Calu3 (cell line): ENCODE measurements around the gene NUB1. TPM values are rescaled to one million over a fixed set of nuclear protein-coding genes. Genes with fewer than 3 reads are reported as not detected.

ENCODE experiments used
- BruUV-seq: library from RNA; stranded (reverse); fragments of 400-500 nt; replicated peaks from 2 replicates; lab custom pipeline; 2021; lab: Mats Ljungman, UMichigan
- CTCF ChIA-PET: fragments of 300-600 bp; sonication (Branson Sonifier 250); formaldehyde crosslinking; loops from one replicate; lab custom pipeline; 2022; ENCODE audit warnings: antibody characterized with exemption; lab: Charles Lee
- DNase-seq: peaks from one replicate; pipeline ENCODE4 v3.0.0; 2022
- H3K27ac Mint-ChIP-seq: one replicate; pipeline ENCODE4 v1.8.0; 2022; ENCODE audit warnings: mixed read lengths; ENCODE audit not compliant: unreplicated experiment
- H3K27me3 Mint-ChIP-seq: one replicate; pipeline ENCODE4 v1.8.0; 2022; ENCODE audit warnings: mixed read lengths; ENCODE audit not compliant: unreplicated experiment
- H3K36me3 Mint-ChIP-seq: one replicate; pipeline ENCODE4 v1.8.0; 2022; ENCODE audit warnings: mild to moderate bottlenecking, moderate library complexity, mixed read lengths; ENCODE audit not compliant: insufficient read depth, unreplicated experiment
- H3K4me1 Mint-ChIP-seq: one replicate; pipeline ENCODE4 v1.8.0; 2022; ENCODE audit warnings: mild to moderate bottlenecking, low read depth, mixed read lengths; ENCODE audit not compliant: unreplicated experiment
- H3K4me3 Mint-ChIP-seq: one replicate; pipeline ENCODE4 v1.8.0; 2022; ENCODE audit warnings: mild to moderate bottlenecking, low read depth, moderate library complexity, mixed read lengths; ENCODE audit not compliant: unreplicated experiment
- H3K9me3 Mint-ChIP-seq: one replicate; pipeline ENCODE4 v1.8.0; 2022; ENCODE audit warnings: low read depth, mixed read lengths; ENCODE audit not compliant: unreplicated experiment
- CTCF ChIP-seq: fragments of 200-600 bp; IDR thresholded peaks from one replicate; pipeline ENCODE4 v1.8.0; 2022; ENCODE audit warnings: antibody characterized with exemption; ENCODE audit not compliant: unreplicated experiment
- intact Hi-C: fragments of 100-400 bp; cut with micrococcal nuclease; formaldehyde crosslinking; loops from one replicate; pipeline ENCODE4 v1.10.0; 2022; ENCODE audit not compliant: unreplicated experiment
- total RNA-seq: library from RNA; stranded (reverse); gene quantifications from 2 replicates; pipeline ENCODE4 v1.2.3, GENCODE V29; 2022

Gene NUB1
- total RNA-seq, 1 experiment from 2014 or later = 56.2 TPM

GRCh38 chr7:151378496-151379192 lies 37.0 kb downstream of the NUB1 start:
- TF ChIP-seq CTCF = no peak
- no peaks in the 10 kb centered on the region for H3K9me3 Mint-ChIP-seq
- H3K4me1 Mint-ChIP-seq = no peaks in the 10 kb centered on the region
- intact Hi-C loops = no loop called here
- H3K36me3 Mint-ChIP-seq = peaks cover 8% of the 10 kb centered on the region
- BruUV-seq = no TSS peak
- no peak for DNase-seq
- no peak overlapping the region for H3K4me3 Mint-ChIP-seq
- CTCF ChIA-PET = no interaction called here
- H3K27me3 Mint-ChIP-seq = peaks cover 21% of the 10 kb centered on the region
- H3K27ac Mint-ChIP-seq = no peak overlapping the region

DNA sequence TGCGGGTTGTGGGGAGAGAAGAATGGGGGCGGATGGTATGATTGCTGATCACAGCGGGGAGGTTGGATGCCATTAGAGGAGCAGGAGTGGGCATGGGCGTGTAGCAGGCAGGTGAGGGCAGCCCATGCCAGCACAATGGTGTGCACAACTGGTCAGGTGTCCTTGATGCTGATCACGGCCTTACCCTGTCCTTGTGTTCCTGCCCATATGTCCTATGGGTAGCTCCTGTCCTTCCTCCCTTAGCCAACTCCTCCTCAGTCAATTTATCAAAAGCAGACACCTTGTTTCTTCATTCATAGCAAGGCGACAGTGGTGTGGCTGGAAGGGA lies 37.5 kb downstream of the NUB1 start:
- peaks cover 8% of the 10 kb centered on the region for H3K36me3 Mint-ChIP-seq
- no peaks in the 10 kb centered on the region for H3K4me1 Mint-ChIP-seq
- H3K4me3 Mint-ChIP-seq = no peak overlapping the region
- BruUV-seq = no TSS peak
- intact Hi-C loops = no loop called here
- DNase-seq = no peak
- no peak overlapping the region for H3K27ac Mint-ChIP-seq
- CTCF ChIA-PET = no interaction called here
- H3K9me3 Mint-ChIP-seq = no peaks in the 10 kb centered on the region
- H3K27me3 Mint-ChIP-seq = peaks cover 27% of the 10 kb centered on the region
- TF ChIP-seq CTCF = no peak

- H3K36me3 Mint-ChIP-seq = peaks cover 8% of the 10 kb centered on the region
- no peaks in the 10 kb centered on the region for H3K4me1 Mint-ChIP-seq
- H3K9me3 Mint-ChIP-seq = no peaks in the 10 kb centered on the region
- H3K27me3 Mint-ChIP-seq = peaks cover 32% of the 10 kb centered on the region
- H3K4me3 Mint-ChIP-seq = no peak overlapping the region
- CTCF ChIA-PET = no interaction called here
- DNase-seq = no peak
- H3K27ac Mint-ChIP-seq = no peak overlapping the region
- intact Hi-C loops = no loop called here
- no TSS peak for BruUV-seq
- TF ChIP-seq CTCF = no peak
These were observed 38.1 kb downstream of the NUB1 start for GRCh38 chr7:151379534-151380198.

DNA sequence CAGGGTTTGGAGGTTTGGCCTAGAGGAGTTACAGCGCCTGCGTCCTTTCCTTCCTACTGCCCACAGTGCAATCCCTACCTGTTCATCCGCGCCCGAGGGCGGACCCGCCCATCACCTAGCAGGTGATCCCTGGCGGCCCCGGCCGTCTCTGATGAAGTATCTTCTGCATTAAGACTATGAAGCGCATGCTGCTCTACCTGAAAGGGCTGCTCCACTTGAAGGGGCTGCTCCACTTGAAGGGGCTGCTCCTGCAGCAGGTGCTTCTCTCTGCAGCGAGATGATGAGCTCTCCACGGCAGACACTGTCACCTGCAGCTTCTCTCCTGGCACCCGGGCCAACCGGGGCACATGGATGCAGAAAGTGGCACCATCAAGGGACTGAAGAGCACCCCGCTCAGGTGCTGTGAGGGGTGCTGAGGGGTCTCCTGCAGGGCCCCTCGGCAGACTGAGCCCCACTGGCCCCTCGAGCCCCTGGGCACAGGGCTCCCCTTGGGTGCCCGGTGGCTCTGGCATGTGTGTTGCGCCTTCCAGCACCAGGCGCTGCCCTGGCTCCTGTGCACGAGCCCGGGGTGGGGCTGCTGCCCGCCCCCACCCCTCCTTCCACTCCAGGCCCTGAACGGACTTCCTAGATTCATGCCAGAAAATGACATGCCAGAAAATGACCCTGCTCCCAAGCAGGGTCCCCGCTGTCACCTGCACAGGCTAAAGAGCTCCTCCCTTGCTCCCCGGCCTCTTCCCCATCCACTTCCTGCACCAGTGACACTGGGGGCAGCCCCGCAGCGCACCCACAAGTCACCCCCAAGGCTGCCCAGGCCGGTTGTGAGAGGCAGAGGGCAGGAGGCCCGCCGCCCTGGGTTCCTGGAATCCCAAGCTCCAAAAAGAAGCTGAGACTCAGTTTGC lies 38.8 kb downstream of the NUB1 start:
- DNase-seq = no peak
- Mint-ChIP-seq H3K4me3 (no peak overlapping the region), H3K27ac (no peak overlapping the region), H3K36me3 (peaks cover 8% of the 10 kb centered on the region), H3K4me1 (no peaks in the 10 kb centered on the region), H3K9me3 (no peaks in the 10 kb centered on the region), H3K27me3 (peaks cover 36% of the 10 kb centered on the region)
- CTCF ChIA-PET = no interaction called here
- intact Hi-C loops = no loop called here
- TF ChIP-seq CTCF = no peak
- no TSS peak for BruUV-seq
